Measurements from ENCODE around the gene MAMDC4.
A peak's percentile ranks its signal among the peaks of the same experiment; 100 is the strongest.
"Not testable (repeated sequence)": the region's sequence is repeated elsewhere in the genome, so short reads cannot be mapped to it uniquely, and the experiment has no call there.

The MAMDC4 gene

GRCh38 chr9:136841646-136842379 lies 10.3 kb upstream of the MAMDC4 start:
- Histone ChIP-seq H3K4me1 (ENCODE audit: control insufficient read depth in 1 of 2, insufficient read depth in 2 of 2, low read length in 2 of 2) (peaks cover 0 to 33% of the 10 kb centered on the region in 2 donors), H3K4me3 (ENCODE audit: low read depth in 1 of 2, low read length in 2 of 2) (peak overlapping the region in 1 of 2 donors; percentile 58), H3K36me3 (ENCODE audit: control insufficient read depth in 1 of 2, insufficient read depth in 2 of 2, low read length in 2 of 2) (peaks cover 5 to 27% of the 10 kb centered on the region in 2 donors)
- not testable (repeated sequence) for H3K9me3 ChIP-seq (ENCODE audit: control insufficient read depth in 1 of 2, low read length in 2 of 2); H3K27me3 ChIP-seq (ENCODE audit: low read depth, low read length); H3K27ac ChIP-seq (ENCODE audit: low read length)

- not testable (repeated sequence) for H3K9me3 ChIP-seq (ENCODE audit: control insufficient read depth in 1 of 2, low read length in 2 of 2); H3K27me3 ChIP-seq (ENCODE audit: low read depth, low read length); H3K27ac ChIP-seq (ENCODE audit: low read length)
- Histone ChIP-seq H3K36me3 (ENCODE audit: control insufficient read depth in 1 of 2, insufficient read depth in 2 of 2, low read length in 2 of 2) (peaks cover 5 to 27% of the 10 kb centered on the region in 2 donors), H3K4me1 (ENCODE audit: control insufficient read depth in 1 of 2, insufficient read depth in 2 of 2, low read length in 2 of 2) (peaks cover 0 to 38% of the 10 kb centered on the region in 2 donors), H3K4me3 (ENCODE audit: low read depth in 1 of 2, low read length in 2 of 2) (peak within 1 kb of the TSS; percentile 30 to 58)
These were observed 9.7 kb upstream of the MAMDC4 start, which contains the start of gene AJM1 for GRCh38 chr9:136842380-136842948. TSS of gene AJM1 (plus strand) at chr9:136842478. CDS start at chr9:136844415, 1,937 bp downstream.

- not testable (repeated sequence) for H3K27ac ChIP-seq (ENCODE audit: low read length); H3K9me3 ChIP-seq (ENCODE audit: control insufficient read depth in 1 of 2, low read length in 2 of 2); H3K4me3 ChIP-seq (ENCODE audit: low read depth in 1 of 2, low read length in 2 of 2); H3K27me3 ChIP-seq (ENCODE audit: low read depth, low read length)
- Histone ChIP-seq H3K4me1 (ENCODE audit: control insufficient read depth in 1 of 2, insufficient read depth in 2 of 2, low read length in 2 of 2) (peaks cover 0 to 47% of the 10 kb centered on the region in 2 donors), H3K36me3 (ENCODE audit: control insufficient read depth in 1 of 2, insufficient read depth in 2 of 2, low read length in 2 of 2) (peaks cover 5 to 19% of the 10 kb centered on the region in 2 donors)
These were observed 8.9 kb upstream of the MAMDC4 start for GRCh38 chr9:136843159-136843800.

- Histone ChIP-seq H3K4me3 (ENCODE audit: low read depth in 1 of 2, low read length in 2 of 2) (peak overlapping the region in 1 of 2 donors; percentile 40), H3K36me3 (ENCODE audit: control insufficient read depth in 1 of 2, insufficient read depth in 2 of 2, low read length in 2 of 2) (peaks cover 4 to 15% of the 10 kb centered on the region in 2 donors), H3K4me1 (ENCODE audit: control insufficient read depth in 1 of 2, insufficient read depth in 2 of 2, low read length in 2 of 2) (peaks cover 0 to 49% of the 10 kb centered on the region in 2 donors)
- H3K27ac ChIP-seq (ENCODE audit: low read length); H3K27me3 ChIP-seq (ENCODE audit: low read depth, low read length); H3K9me3 ChIP-seq (ENCODE audit: control insufficient read depth in 1 of 2, low read length in 2 of 2): not testable (repeated sequence)
These were observed 8.1 kb upstream of the MAMDC4 start for GRCh38 chr9:136843801-136844740.

GRCh38 chr9:136844761-136845464 lies 7.2 kb upstream of the MAMDC4 start:
- Histone ChIP-seq H3K9me3 (ENCODE audit: control insufficient read depth in 1 of 2, low read length in 2 of 2) (no peaks in the 10 kb centered on the region), H3K27me3 (ENCODE audit: low read depth, low read length) (no peaks in the 10 kb centered on the region), H3K4me3 (ENCODE audit: low read depth in 1 of 2, low read length in 2 of 2) (no peak overlapping the region), H3K27ac (ENCODE audit: low read length) (no peak overlapping the region), H3K4me1 (ENCODE audit: control insufficient read depth in 1 of 2, insufficient read depth in 2 of 2, low read length in 2 of 2) (peaks cover 0 to 52% of the 10 kb centered on the region in 2 donors), H3K36me3 (ENCODE audit: control insufficient read depth in 1 of 2, insufficient read depth in 2 of 2, low read length in 2 of 2) (peaks cover 0 to 7% of the 10 kb centered on the region in 2 donors)

- Histone ChIP-seq H3K27me3 (ENCODE audit: low read depth, low read length) (no peaks in the 10 kb centered on the region), H3K27ac (ENCODE audit: low read length) (no peak overlapping the region), H3K36me3 (ENCODE audit: control insufficient read depth in 1 of 2, insufficient read depth in 2 of 2, low read length in 2 of 2) (peaks cover 0 to under 1% of the 10 kb centered on the region in 2 donors), H3K9me3 (ENCODE audit: control insufficient read depth in 1 of 2, low read length in 2 of 2) (no peaks in the 10 kb centered on the region), H3K4me1 (ENCODE audit: control insufficient read depth in 1 of 2, insufficient read depth in 2 of 2, low read length in 2 of 2) (peaks cover 6 to 60% of the 10 kb centered on the region in 2 donors), H3K4me3 (ENCODE audit: low read depth in 1 of 2, low read length in 2 of 2) (no peak overlapping the region)
These were observed 6.5 kb upstream of the MAMDC4 start for GRCh38 chr9:136845465-136846260.

GRCh38 chr9:136846376-136847087 lies 5.6 kb upstream of the MAMDC4 start:
- no peak overlapping the region for H3K4me3 ChIP-seq (ENCODE audit: low read depth in 1 of 2, low read length in 2 of 2)
- H3K27me3 ChIP-seq (ENCODE audit: low read depth, low read length), result no peaks in the 10 kb centered on the region
- no peak overlapping the region for H3K27ac ChIP-seq (ENCODE audit: low read length)
- H3K36me3 ChIP-seq (ENCODE audit: control insufficient read depth in 1 of 2, insufficient read depth in 2 of 2, low read length in 2 of 2), result peaks cover 0 to 9% of the 10 kb centered on the region in 2 donors
- no peaks in the 10 kb centered on the region for H3K9me3 ChIP-seq (ENCODE audit: control insufficient read depth in 1 of 2, low read length in 2 of 2)
- peaks cover 6 to 60% of the 10 kb centered on the region in 2 donors for H3K4me1 ChIP-seq (ENCODE audit: control insufficient read depth in 1 of 2, insufficient read depth in 2 of 2, low read length in 2 of 2)

- Histone ChIP-seq H3K4me1 (ENCODE audit: control insufficient read depth in 1 of 2, insufficient read depth in 2 of 2, low read length in 2 of 2) (peaks cover 6 to 53% of the 10 kb centered on the region in 2 donors), H3K4me3 (ENCODE audit: low read depth in 1 of 2, low read length in 2 of 2) (peak overlapping the region; percentile 85 to 86), H3K27me3 (ENCODE audit: low read depth, low read length) (no peaks in the 10 kb centered on the region), H3K9me3 (ENCODE audit: control insufficient read depth in 1 of 2, low read length in 2 of 2) (no peaks in the 10 kb centered on the region), H3K36me3 (ENCODE audit: control insufficient read depth in 1 of 2, insufficient read depth in 2 of 2, low read length in 2 of 2) (peaks cover 0 to 9% of the 10 kb centered on the region in 2 donors), H3K27ac (ENCODE audit: low read length) (no peak overlapping the region)
These were observed 4.9 kb upstream of the MAMDC4 start for GRCh38 chr9:136847088-136847825.

- H3K9me3 ChIP-seq (ENCODE audit: control insufficient read depth in 1 of 2, low read length in 2 of 2), result no peaks in the 10 kb centered on the region
- no peaks in the 10 kb centered on the region for H3K27me3 ChIP-seq (ENCODE audit: low read depth, low read length)
- H3K36me3 ChIP-seq (ENCODE audit: control insufficient read depth in 1 of 2, insufficient read depth in 2 of 2, low read length in 2 of 2), result peaks cover 0 to 9% of the 10 kb centered on the region in 2 donors
- H3K4me3 ChIP-seq (ENCODE audit: low read depth in 1 of 2, low read length in 2 of 2), result peak overlapping the region; percentile 85 to 86
- H3K4me1 ChIP-seq (ENCODE audit: control insufficient read depth in 1 of 2, insufficient read depth in 2 of 2, low read length in 2 of 2), result peaks cover 6 to 53% of the 10 kb centered on the region in 2 donors
- peak overlapping the region; percentile 45 for H3K27ac ChIP-seq (ENCODE audit: low read length)
These were observed 4.2 kb upstream of the MAMDC4 start for GRCh38 chr9:136847826-136848392.

Data from muscle layer of duodenum (tissue), 2 donors.